Measurements from ENCODE around the gene LTN1. TPM values are rescaled to one million over a fixed set of nuclear protein-coding genes. Genes with fewer than 3 reads are reported as not detected.

The LTN1 gene
- total and polyA plus RNA-seq, 4 experiments from 2014 or later = 9.7 to 39.5 (median 25.7) TPM

Other genes starting within 250 kb of the LTN1 start
- gene RWDD2B, start 26.5 kb upstream of the LTN1 start, total RNA-seq = 1 to 10 TPM; 5.6 to 6.2 TPM
- gene RWDD2B, start 26.5 kb upstream of the LTN1 start, polyA plus RNA-seq = 1 to 10 TPM; 8.8 to 9.8 TPM
- gene USP16, start 31.8 kb upstream of the LTN1 start, total RNA-seq = 10 to 100 TPM; 53.5 to 57.2 TPM
- gene USP16, start 31.8 kb upstream of the LTN1 start, polyA plus RNA-seq = 10 to 100 TPM; 19.6 to 39.8 TPM
- 100 to 1,000 TPM; 109 to 114 TPM for gene CCT8, start 80.8 kb upstream of the LTN1 start, total RNA-seq
- 100 to 1,000 TPM; 130 to 173 TPM for gene CCT8, start 80.8 kb upstream of the LTN1 start, polyA plus RNA-seq
- 10 to 100 TPM; 10.1 to 10.3 TPM for gene MAP3K7CL, start 137.8 kb upstream of the LTN1 start, total RNA-seq
- 1 to 10 TPM; 2.8 to 4.7 TPM for gene MAP3K7CL, start 137.8 kb upstream of the LTN1 start, polyA plus RNA-seq

Measured in CD4-positive, alpha-beta memory T cell (primary cell).